HepG2 (cell line): Measurements from ENCODE around the gene TBL2. TPM values are rescaled to one million over a fixed set of nuclear protein-coding genes. Genes with fewer than 3 reads are reported as not detected.
A peak's percentile ranks its signal among the peaks of the same experiment; 100 is the strongest.

Experiments
- CBFB ChIP-seq: sonication (generic); formaldehyde crosslinking; IDR thresholded peaks from 2 replicates; pipeline ENCODE4 v1.4.0; 2020; ENCODE audit warnings: missing genetic modification reagents
- CEBPB ChIP-seq: IDR thresholded peaks from 2 replicates; pipeline ENCODE4 v1.6.1; 2011; ENCODE audit warnings: low read depth, low read length, improper control_type of control experiment, borderline replicate concordance
- FOXK1 ChIP-seq: sonication (generic); formaldehyde crosslinking; IDR thresholded peaks from 2 replicates; pipeline ENCODE4 v1.4.0; 2020; ENCODE audit warnings: low read depth, missing genetic modification reagents, borderline replicate concordance
- HOMEZ ChIP-seq: IDR thresholded peaks from 2 replicates; pipeline ENCODE4 v1.6.1; 2016; ENCODE audit warnings: low read depth
- KLF16 ChIP-seq, 2 experiments: sonication (generic) in 1 of 2; formaldehyde crosslinking in 1 of 2; IDR thresholded peaks; 2 replicates each; pipeline versions ENCODE4 v1.6.1 to v1.8.0; 2016 to 2023; ENCODE audit warnings: missing genetic modification reagents in 2 of 2, missing compliant biosample characterization in 1 of 2
- NFE2 ChIP-seq: sonication (generic); formaldehyde crosslinking; IDR thresholded peaks from 2 replicates; pipeline ENCODE4 v1.4.0; 2020; ENCODE audit warnings: missing genetic modification reagents
- ONECUT2 ChIP-seq: sonication (generic); formaldehyde crosslinking; IDR thresholded peaks from 2 replicates; pipeline ENCODE4 v1.4.0; 2020; ENCODE audit warnings: missing genetic modification reagents
- TFDP1 ChIP-seq: IDR thresholded peaks from 2 replicates; pipeline ENCODE4 v1.6.1; 2016; ENCODE audit warnings: missing compliant biosample characterization, missing genetic modification reagents, borderline replicate concordance
- XRCC5 ChIP-seq: fragments of 200-400 bp; formaldehyde crosslinking; optimal IDR thresholded peaks from 2 replicates; pipeline ENCODE3; 2017; ENCODE audit warnings: mild to moderate bottlenecking, low read length
- ZBTB10 ChIP-seq: sonication (generic); formaldehyde crosslinking; IDR thresholded peaks from 2 replicates; pipeline ENCODE4 v1.4.0; 2020; ENCODE audit warnings: missing genetic modification reagents, borderline replicate concordance
- ZBTB8A ChIP-seq: sonication (generic); formaldehyde crosslinking; IDR thresholded peaks from 2 replicates; pipeline ENCODE4 v1.4.0; 2020; ENCODE audit warnings: mild to moderate bottlenecking, low read depth, missing genetic modification reagents, borderline replicate concordance
- ZNF124 ChIP-seq: sonication (generic); formaldehyde crosslinking; IDR thresholded peaks from 2 replicates; pipeline ENCODE4 v1.4.0; 2020; ENCODE audit warnings: missing genetic modification reagents
- ZNF280B ChIP-seq: sonication (generic); formaldehyde crosslinking; IDR thresholded peaks from 2 replicates; pipeline ENCODE4 v1.5.0; 2020; ENCODE audit warnings: missing genetic modification reagents, mild to moderate bottlenecking, borderline replicate concordance
- ZNF292 ChIP-seq: sonication (generic); formaldehyde crosslinking; IDR thresholded peaks from 2 replicates; pipeline ENCODE4 v1.8.1; 2022; ENCODE audit warnings: mild to moderate bottlenecking, low read depth, missing genetic modification reagents, borderline replicate concordance
- ZNF362 ChIP-seq: sonication (generic); formaldehyde crosslinking; IDR thresholded peaks from 2 replicates; pipeline ENCODE4 v1.4.0; 2020; ENCODE audit warnings: missing genetic modification reagents, mild to moderate bottlenecking, borderline replicate concordance
- ZNF720 ChIP-seq: sonication (generic); formaldehyde crosslinking; IDR thresholded peaks from 2 replicates; pipeline ENCODE4 v1.4.0; 2020; ENCODE audit warnings: missing genetic modification reagents
- ZNF773 ChIP-seq: sonication (generic); formaldehyde crosslinking; IDR thresholded peaks from 2 replicates; pipeline ENCODE4 v1.4.0; 2020; ENCODE audit warnings: missing genetic modification reagents, borderline replicate concordance
- ZNF781 ChIP-seq: sonication (generic); formaldehyde crosslinking; IDR thresholded peaks from 2 replicates; pipeline ENCODE4 v1.5.1; 2020; ENCODE audit warnings: borderline replicate concordance, mild to moderate bottlenecking, missing genetic modification reagents; ENCODE audit errors: not compliant biosample characterization
- ZNF839 ChIP-seq: sonication (generic); formaldehyde crosslinking; IDR thresholded peaks from 2 replicates; pipeline ENCODE4 v1.4.0; 2020; ENCODE audit warnings: missing genetic modification reagents, mild to moderate bottlenecking, borderline replicate concordance
- ZSCAN12 ChIP-seq: sonication (generic); formaldehyde crosslinking; IDR thresholded peaks from 2 replicates; pipeline ENCODE4 v1.9.0; 2021; ENCODE audit warnings: mild to moderate bottlenecking, missing genetic modification reagents
- polyA plus RNA-seq, 8 experiments: library from polyadenylated mRNA; depleted of rRNA in 3 of 8; stranded (reverse) in 7 of 8; unstranded in 1 of 8; fragments of >200 nt; fragmentation: Illumina TruSeq in 4 of 8; extraction: Trizol in 4 of 8; gene quantifications; 2 replicates each; pipeline versions ENCODE4 v1.2.1 to v1.2.3, GENCODE V29; 2011 to 2016; ENCODE audit warnings: low read depth in 4 of 8, missing spikeins in 1 of 8, mixed read lengths in 1 of 8; ENCODE audit not compliant: insufficient read depth in 1 of 8
- total RNA-seq, 5 experiments: library from RNA; depleted of rRNA; stranded (reverse); fragments of >200 nt; fragmentation: Illumina TruSeq; extraction: Trizol; gene quantifications; 2 replicates each; pipeline ENCODE4 v1.2.3, GENCODE V29; 2016; ENCODE audit warnings: low read depth in 1 of 5

Gene TBL2
- total and polyA plus RNA-seq, 2 of the 13 experiments (the other 11 are each of a cell fraction or from before 2014, with no cell fraction given): 43.4 to 47.2 TPM

- TF ChIP-seq ZNF362 (CRISPR knock-in tag) (peak; percentile 60; the same call in 1 of the 2 replicates), KLF16 (CRISPR knock-in tag; IDR thresholded peaks at IDR 0.05) (peak in 1 of 2 experiments; percentile 74; a peak in 2 of 4 replicates), ZNF280B (CRISPR knock-in tag) (peak; percentile 80; the same call in 1 of the 2 replicates), CEBPB (peak; percentile 97), TFDP1 (CRISPR knock-in tag) (peak; percentile 30; the same call in 1 of the 2 replicates), ZNF839 (CRISPR knock-in tag) (no peak), ZNF124 (CRISPR knock-in tag) (no peak; the same call in 1 of the 2 replicates), ZNF720 (CRISPR knock-in tag) (no peak), ZSCAN12 (CRISPR knock-in tag) (no peak), ZBTB8A (CRISPR knock-in tag) (peak; percentile 81), XRCC5 (peak; percentile 50), ZNF292 (peak; percentile 39; the same call in 1 of the 2 replicates), ZNF781 (CRISPR knock-in tag) (peak; percentile 26), ONECUT2 (CRISPR knock-in tag) (no peak), FOXK1 (CRISPR knock-in tag) (peak; percentile 78), ZBTB10 (peak; percentile 49; the same call in 1 of the 2 replicates), HOMEZ (CRISPR knock-in tag) (0 out of 2 replicates have a peak, but pooled peaks have one; percentile 26), NFE2 (CRISPR knock-in tag) (no peak), ZNF773 (CRISPR knock-in tag) (no peak), CBFB (peak; percentile 99)
Observed at GRCh38 chr7:73622909-73623797, 44.8 kb upstream of the TBL2 start (continued).
